Hypothalamus (tissue), 51 donors: ENCODE measurements around the gene PNPLA3.
A peak's percentile ranks its signal among the peaks of the same experiment; 100 is the strongest.

Source experiments
- DNase-seq, 51 donors: peaks; one replicate each; lab custom pipeline; 2025; lab: John Stamatoyannopoulos, UW

The PNPLA3 gene

DNA sequence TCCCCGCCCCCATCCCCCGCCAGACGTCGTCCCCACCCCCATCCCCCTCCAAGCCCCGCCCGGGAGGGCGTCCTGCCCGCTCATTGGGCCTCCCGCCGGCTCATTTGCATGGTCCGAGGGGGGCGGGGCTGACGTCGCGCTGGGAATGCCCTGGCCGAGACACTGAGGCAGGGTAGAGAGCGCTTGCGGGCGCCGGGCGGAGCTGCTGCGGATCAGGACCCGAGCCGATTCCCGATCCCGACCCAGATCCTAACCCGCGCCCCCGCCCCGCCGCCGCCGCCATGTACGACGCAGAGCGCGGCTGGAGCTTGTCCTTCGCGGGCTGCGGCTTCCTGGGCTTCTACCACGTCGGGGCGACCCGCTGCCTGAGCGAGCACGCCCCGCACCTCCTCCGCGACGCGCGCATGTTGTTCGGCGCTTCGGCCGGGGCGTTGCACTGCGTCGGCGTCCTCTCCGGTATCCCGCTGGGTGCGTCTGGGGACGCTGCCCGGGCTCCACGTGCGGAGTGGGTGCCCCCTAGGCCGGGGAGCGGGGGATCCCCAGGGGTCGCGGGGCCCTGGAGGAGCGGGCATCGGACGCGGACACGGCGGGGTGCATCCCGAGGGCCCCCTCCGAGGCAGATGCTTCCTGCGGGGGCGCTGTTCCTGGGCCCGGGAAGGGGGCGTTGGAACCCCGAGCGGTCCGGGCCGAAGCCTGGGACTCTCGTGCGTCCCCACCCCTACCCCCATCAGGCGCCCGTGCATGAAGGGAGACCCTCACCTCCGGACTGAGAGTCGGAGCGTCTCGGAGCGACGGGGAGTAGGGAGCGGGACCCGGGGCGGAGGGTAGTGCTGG, at the start of gene PNPLA3:
Gene PNPLA3 (plus strand): TSS at position 175 of the 834 bp plus-strand sequence. CDS start 107 bp downstream, at position 282.
- DNase-seq: peak; percentile 11 to 95 (median 84)

DNA sequence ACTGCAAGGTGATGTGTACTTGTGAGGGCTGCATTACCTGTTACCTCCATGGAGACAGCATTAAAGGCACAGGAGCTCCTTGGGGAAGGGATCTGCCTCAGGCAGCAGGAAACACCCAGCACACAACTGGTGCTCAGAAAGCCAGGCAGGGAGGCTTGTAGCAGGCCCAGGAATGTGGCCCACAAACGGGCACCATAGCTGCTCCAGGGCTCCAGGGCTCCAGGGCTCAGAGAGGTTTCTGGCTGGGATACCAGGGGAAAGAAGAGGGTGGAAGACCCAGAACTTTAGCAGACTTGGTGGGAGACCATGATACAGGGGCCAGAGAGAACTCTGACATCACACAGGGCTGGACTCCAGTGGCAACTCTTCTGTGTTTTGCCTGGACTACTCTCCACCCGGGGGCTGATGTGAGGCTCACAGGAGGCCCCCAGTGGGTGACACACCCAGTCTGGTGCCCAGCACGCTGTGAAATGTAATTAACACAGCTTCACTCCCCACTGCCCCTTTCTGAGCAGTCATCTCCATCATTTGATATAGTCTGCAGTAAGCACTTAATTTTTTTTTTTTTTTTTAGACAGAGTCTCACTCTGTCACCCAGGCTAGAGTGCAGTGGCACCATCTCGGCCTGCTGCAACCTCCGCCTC, 46.6 kb upstream of the PNPLA3 start:
- DNase-seq: no peak

- no peak for DNase-seq
Observed at GRCh38 chr22:43878079-43878795, 45.4 kb upstream of the PNPLA3 start.

GRCh38 chr22:43878831-43879550, 44.6 kb upstream of the PNPLA3 start:
- no peak for DNase-seq

DNA sequence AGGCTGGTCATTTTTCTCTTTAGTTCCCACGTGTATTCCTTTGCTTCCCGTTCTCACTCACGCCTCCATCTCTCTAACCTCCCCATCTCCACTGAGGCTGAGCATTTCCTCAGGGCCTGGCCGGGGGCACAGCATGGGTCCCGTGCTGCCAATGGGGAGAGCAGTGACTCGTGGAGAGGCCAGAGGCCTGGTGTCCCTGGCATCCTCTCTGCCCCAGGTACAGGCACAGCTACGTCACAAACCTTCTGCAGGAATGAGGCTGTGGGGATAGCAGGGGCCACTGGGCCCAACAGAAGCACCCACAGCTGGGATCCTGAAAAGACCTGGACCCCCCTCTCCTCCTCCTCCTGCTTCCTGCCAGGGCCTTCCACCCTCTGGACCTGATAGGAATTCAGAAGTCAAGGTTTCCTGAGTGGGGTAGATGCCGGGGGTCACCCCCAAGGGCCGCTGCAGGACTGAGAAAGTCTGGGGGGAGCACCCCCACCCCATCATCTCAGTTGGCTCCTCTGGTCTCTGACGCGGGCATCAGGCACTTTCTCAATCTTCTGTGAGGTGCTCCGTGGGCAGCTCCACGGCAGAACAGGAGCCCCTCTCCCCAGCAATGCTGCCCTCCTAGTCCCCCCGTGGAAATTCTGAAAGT, 43.6 kb upstream of the PNPLA3 start:
- DNase-seq: no peak

DNA sequence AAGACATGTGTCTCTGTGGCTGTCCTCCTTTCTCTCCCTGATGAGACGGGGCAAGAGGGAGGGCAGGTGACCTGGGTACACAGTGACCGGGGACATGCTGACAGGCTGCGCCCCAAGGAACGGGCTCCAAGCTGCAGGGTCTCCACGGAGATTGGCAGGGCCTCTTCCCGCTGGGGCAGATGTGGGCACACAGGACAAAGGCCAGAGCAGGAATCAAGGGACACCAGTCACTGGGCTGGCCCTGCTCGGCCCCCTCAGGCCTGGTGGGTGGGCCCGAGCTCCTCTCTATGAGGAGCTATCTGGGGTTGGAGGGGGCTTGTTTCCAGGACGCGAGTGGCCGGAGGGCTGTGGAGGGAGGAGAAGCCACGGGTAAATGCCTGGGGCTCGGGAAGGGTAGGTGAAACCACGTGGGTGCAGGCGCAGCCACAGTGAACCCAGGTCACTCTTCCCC, 43.0 kb upstream of the PNPLA3 start:
- DNase-seq: no peak

DNA sequence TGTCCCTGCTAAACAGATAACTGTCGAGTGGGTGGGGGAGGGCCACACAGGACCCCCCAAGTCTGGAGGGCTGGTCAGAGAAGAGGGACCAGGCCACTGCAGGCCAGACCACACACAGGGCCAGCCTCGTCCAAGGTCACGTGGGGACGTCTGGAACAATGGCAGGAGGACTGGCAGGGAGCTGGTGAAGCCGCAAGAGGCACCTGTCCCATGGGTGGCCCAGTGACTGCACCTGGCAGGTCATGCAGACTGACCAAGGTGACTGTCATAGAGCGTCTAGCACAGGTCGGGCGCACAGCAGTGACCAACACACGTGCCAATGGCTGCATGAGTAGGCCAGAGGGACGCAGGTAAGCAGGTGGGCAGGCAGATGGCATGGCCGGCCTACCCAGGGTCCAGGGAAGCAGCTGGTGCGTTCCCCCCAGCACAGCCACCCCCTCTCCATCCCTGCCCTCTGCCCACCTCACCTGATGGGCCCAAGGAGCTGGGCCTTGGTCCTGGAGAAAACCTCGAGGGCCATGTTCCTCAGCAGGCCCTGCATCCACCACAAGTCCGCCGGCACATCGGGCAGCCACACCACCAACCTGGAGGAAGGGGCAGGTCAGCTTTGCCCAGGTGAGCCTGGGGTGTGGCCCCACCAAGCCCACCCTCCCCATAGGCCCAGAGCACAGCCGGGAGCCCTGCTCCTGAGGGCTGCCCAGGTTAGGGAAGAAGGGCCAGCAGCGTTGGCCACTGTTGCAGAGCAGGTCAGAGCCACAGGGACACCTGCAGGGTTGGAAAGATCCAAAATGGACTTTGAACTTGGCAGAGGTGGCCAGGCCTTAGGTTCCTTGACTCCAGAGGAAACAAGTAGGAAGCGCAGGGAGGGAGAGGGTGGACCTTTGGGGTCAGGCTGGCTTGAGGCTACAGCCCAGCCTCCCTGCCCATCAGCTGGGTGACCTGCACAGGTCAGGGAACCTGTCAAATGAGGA, 42.2 kb upstream of the PNPLA3 start:
- DNase-seq: no peak

DNA sequence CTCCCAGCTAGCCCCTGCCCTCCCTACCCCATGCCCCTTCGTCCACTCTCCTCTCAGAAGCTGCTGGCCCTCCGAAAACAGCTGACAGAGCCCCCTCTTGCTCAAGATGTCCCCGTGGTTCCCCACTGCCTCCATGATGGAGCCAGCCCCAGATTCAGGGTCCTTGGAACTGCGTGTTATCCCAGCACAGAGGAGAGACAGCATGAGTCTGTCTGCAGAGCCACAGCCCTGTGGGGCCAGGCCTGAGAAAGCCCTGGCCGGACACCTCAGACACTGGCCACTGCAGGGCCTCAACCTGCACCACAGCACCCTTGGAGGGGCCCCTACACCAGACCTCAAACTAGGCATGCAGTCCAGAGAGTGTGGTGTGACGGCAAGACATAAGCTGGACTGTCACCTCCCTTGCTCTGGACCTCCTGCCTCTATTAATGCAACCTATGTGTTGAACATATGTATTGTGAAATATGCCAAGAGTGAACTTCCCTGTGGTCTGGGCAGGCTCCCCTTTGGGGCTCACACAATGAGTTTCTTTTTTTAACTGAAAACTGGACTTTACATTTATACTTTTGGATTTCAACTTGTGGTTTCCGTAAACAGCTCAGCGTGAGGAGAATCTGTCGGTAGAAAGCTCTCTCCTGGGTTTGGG, 41.4 kb upstream of the PNPLA3 start:
- DNase-seq: no peak

- peak in 6 of 51 donors; percentile 6 to 40 (median 16) for DNase-seq
Observed at GRCh38 chr22:43883012-43883661, 40.5 kb upstream of the PNPLA3 start.

DNA sequence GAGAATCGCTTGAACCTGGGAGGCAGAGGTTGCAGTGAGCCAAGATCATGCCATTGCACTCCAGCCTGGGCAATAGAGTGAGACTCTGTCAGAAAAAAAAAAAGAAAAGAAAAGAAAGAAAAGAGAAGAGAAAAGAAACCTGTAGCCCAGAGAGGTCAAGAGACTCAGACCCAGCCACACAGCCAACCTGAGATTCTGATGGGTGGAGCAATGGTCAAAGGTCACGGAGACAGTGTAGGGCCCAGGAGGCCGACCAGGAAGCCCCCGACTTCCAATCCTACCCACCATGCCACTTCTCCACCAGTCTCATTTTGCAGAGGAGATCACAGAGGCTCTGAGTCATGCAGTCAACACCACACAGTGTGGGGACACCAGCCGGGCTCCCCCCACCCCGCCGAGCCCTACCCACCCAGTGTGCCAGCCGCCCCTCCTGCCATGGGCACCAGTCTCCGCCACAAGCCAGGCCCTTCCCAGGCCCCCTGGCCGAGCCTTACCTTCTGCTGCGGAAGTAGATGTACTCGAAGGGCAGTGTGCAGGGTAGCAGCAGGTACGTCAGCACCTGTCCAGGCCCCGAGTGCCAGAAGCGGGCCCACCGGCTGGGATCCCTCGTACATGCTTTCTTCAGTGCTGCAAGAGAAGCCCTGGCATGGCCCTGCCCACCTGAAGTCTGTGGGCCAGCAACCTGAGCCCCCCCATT, 39.7 kb upstream of the PNPLA3 start:
- DNase-seq: no peak

DNA sequence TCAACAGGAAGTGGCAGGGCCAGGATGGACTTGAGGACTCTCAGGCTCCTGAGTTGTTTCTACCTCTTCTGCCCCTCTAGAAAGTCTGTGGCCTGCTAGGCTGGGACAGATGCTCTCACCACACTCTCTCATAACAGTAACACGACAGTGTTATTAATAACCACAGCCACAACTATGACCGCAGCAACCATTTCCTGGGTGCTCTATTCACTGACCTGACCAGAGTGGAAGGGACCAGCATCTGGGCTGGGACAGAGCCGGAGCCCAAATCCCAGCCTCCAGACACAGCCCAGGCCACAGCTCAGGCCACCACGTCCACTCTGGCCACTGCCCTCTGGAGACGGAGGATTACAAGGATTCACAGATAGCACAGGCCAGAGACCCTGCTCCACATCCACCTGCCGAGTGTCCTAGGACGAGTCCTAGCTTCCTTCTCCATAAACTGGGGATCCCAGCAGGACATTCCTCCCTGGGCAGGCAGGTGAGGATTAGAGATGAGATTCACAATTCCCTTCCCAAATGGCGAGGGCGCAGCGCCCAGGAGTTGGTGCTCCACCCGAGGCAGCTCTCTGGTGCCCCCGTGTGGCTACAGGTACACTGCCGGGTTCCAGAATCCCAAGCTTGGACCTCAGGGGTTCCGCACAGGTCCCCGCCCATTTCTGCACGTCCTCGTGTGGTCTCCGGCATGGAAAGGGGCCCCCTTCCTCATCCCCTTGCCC, 38.8 kb upstream of the PNPLA3 start:
- peak in 12 of 51 donors; percentile 6 to 51 (median 20) for DNase-seq

- no peak for DNase-seq
Observed at GRCh38 chr22:43885319-43885671, 38.3 kb upstream of the PNPLA3 start.

GRCh38 chr22:43885786-43886185, 37.8 kb upstream of the PNPLA3 start:
- no peak for DNase-seq

DNA sequence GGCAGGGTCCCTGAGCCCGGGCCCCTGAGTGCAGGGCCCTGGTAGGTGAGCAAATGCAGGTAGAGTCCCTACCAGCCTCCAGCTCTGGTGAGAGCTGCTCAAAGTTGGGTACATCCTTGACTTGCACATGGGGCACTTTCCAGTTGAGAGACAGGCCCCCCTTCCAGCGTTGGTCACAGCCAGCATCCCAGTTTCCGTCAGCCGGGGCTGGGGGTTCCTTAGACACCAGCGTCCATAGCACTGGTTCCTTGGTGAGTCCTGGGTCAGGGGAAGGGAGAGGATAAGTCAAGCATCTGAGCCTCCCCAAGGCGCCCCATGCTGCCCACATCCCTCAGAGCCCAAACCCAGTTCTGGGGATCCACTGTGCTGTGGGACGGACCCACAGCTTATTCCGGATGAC, 37.4 kb upstream of the PNPLA3 start:
- no peak for DNase-seq

GRCh38 chr22:43887391-43887790, 36.2 kb upstream of the PNPLA3 start:
- no peak for DNase-seq

DNA sequence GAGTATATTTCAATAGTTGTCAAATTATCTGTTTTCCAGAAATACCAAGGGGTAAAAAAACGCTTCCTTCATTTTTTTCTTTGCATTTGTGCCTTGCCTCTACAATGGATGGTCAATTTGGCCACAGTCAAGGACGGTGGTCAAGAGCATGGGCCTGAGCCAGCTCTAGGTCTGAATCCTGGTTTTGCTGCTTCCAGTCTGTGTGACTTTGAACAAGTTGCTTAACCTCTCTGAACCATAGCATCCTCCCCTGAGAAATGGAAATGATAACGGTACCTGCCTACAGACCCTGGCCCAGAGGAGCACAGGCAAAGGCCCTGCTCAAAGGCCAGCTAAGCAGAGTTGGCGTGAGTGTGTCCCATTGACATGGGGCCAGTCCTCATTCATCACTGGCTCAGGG, 34.9 kb upstream of the PNPLA3 start:
- no peak for DNase-seq
